GM23338 (cell line): ENCODE data around the gene HOXA9. TPM values are rescaled to one million over a fixed set of nuclear protein-coding genes. Genes with fewer than 3 reads are reported as not detected.

Source experiments
- ATAC-seq: fragments of 200-7000 bp; cut with Tn5 transposase; 3 replicates; pipeline ENCODE4 v1.9.1; 2020
- DNase-seq: peaks from one replicate; pipeline ENCODE4 v3.0.0-alpha.2; 2015; ENCODE audit warnings: low spot score
- H2AFZ ChIP-seq: fragments of 200-600 bp; sonication (generic); 2 replicates; pipeline ENCODE4 v1.8.0; 2016; ENCODE audit warnings: antibody characterized with exemption, mild to moderate bottlenecking, moderate library complexity
- H3F3A ChIP-seq: fragments of 200-600 bp; sonication (generic); replicated peaks from 2 replicates; pipeline ENCODE4 v1.8.0; 2017; ENCODE audit warnings: antibody characterized with exemption, mixed run types, low read depth
- H3K27ac ChIP-seq: fragments of 200-600 bp; sonication (generic); 2 replicates; pipeline ENCODE4 v1.6.1; 2016; ENCODE audit warnings: low read depth
- H3K27me3 ChIP-seq: fragments of 200-600 bp; sonication (generic); 2 replicates; pipeline ENCODE4 v1.8.0; 2016; ENCODE audit warnings: mild to moderate bottlenecking, mixed run types, moderate library complexity; ENCODE audit not compliant: insufficient read depth
- H3K36me3 ChIP-seq: fragments of 200-600 bp; sonication (generic); 2 replicates; pipeline ENCODE4 v1.8.0; 2016; ENCODE audit warnings: mild to moderate bottlenecking; ENCODE audit not compliant: insufficient read depth
- H3K4me1 ChIP-seq: fragments of 200-600 bp; sonication (generic); 2 replicates; pipeline ENCODE4 v1.8.0; 2016; ENCODE audit warnings: mild to moderate bottlenecking, moderate library complexity; ENCODE audit not compliant: insufficient read depth
- H3K4me2 ChIP-seq: fragments of 200-600 bp; sonication (generic); 2 replicates; pipeline ENCODE4 v1.7.1; 2017; ENCODE audit warnings: mixed run types
- H3K4me3 ChIP-seq: fragments of 200-600 bp; sonication (generic); 2 replicates; pipeline ENCODE4 v1.6.1; 2016; ENCODE audit warnings: mixed run types
- H3K79me2 ChIP-seq: fragments of 200-600 bp; sonication (generic); replicated peaks from 2 replicates; pipeline ENCODE4 v1.8.0; 2017; ENCODE audit warnings: mild to moderate bottlenecking; ENCODE audit not compliant: insufficient read depth
- H3K9me2 ChIP-seq: fragments of 200-600 bp; sonication (generic); 2 replicates; pipeline ENCODE4 v1.8.0; 2017; ENCODE audit not compliant: insufficient read depth
- H4K20me1 ChIP-seq: fragments of 200-600 bp; sonication (generic); replicated peaks from 2 replicates; pipeline ENCODE4 v1.8.0; 2017; ENCODE audit warnings: mild to moderate bottlenecking; ENCODE audit not compliant: insufficient read depth
- H3K27ac Mint-ChIP-seq: 2 replicates; pipeline ENCODE4 v1.8.0; 2020; ENCODE audit warnings: inconsistent platforms, mild to moderate bottlenecking, moderate library complexity, mixed read lengths
- H3K27me3 Mint-ChIP-seq: 3 replicates; pipeline ENCODE4 v1.8.0; 2022; ENCODE audit warnings: low read depth, mild to moderate bottlenecking, moderate library complexity, mixed read lengths, inconsistent platforms; ENCODE audit not compliant: insufficient read depth, poor library complexity
- H3K36me3 Mint-ChIP-seq: 3 replicates; pipeline ENCODE4 v1.8.0; 2021; ENCODE audit warnings: low read depth, mild to moderate bottlenecking, inconsistent platforms, moderate library complexity, mixed read lengths
- H3K4me1 Mint-ChIP-seq: 3 replicates; pipeline ENCODE4 v1.8.0; 2020; ENCODE audit warnings: mild to moderate bottlenecking, inconsistent platforms, mixed read lengths
- H3K4me3 Mint-ChIP-seq: 3 replicates; pipeline ENCODE4 v1.8.0; 2021; ENCODE audit warnings: moderate library complexity, mild to moderate bottlenecking, inconsistent platforms, mixed read lengths
- H3K9me3 Mint-ChIP-seq: 3 replicates; pipeline ENCODE4 v1.8.0; 2020; ENCODE audit warnings: moderate library complexity, mild to moderate bottlenecking, inconsistent platforms, mixed read lengths
- CREB1 ChIP-seq: fragments of 250-450 bp; sonication (Bioruptor Pico); IDR thresholded peaks from 2 replicates; pipeline ENCODE4 v1.5.0; 2020; ENCODE audit warnings: low read depth, mild to moderate bottlenecking, moderate library complexity
- EZH2 ChIP-seq: fragments of 200-600 bp; sonication (generic); IDR thresholded peaks from one replicate; pipeline ENCODE4 v1.8.0; 2017; ENCODE audit warnings: antibody characterized with exemption, mild to moderate bottlenecking, low read depth; ENCODE audit not compliant: unreplicated experiment
- EZH2phosphoT487 ChIP-seq: fragments of 200-600 bp; sonication (generic); IDR thresholded peaks from one replicate; pipeline ENCODE4 v1.8.1; 2018; ENCODE audit warnings: antibody characterized with exemption; ENCODE audit not compliant: unreplicated experiment
- JUNB ChIP-seq: IDR thresholded peaks from one replicate; pipeline ENCODE4 v1.6.1; 2016; ENCODE audit warnings: antibody characterized with exemption; ENCODE audit not compliant: unreplicated experiment
- NANOG ChIP-seq: IDR thresholded peaks from 2 replicates; pipeline ENCODE4 v1.6.1; 2016; ENCODE audit warnings: antibody characterized with exemption, borderline replicate concordance
- STAT1 ChIP-seq: IDR thresholded peaks from one replicate; pipeline ENCODE4 v1.6.1; 2016; ENCODE audit warnings: antibody characterized with exemption; ENCODE audit not compliant: unreplicated experiment
- ZNF114 ChIP-seq: fragments of 250-450 bp; sonication (Bioruptor Pico); IDR thresholded peaks from 2 replicates; pipeline ENCODE4 v1.5.0; 2020; ENCODE audit warnings: mild to moderate bottlenecking, moderate library complexity
- polyA plus RNA-seq: library from polyadenylated mRNA; unstranded; fragments of >200 nt; fragmentation: Nextera tagmentation; extraction: Ambion mirVana; gene quantifications from 2 replicates; pipeline ENCODE4 v1.2.1, GENCODE V29; 2016
- total RNA-seq: library from RNA; depleted of rRNA; stranded (reverse); fragments of >200 nt; shearing (Covaris generic); gene quantifications from 2 replicates; pipeline ENCODE4 v1.2.3, GENCODE V29; 2014
- TF ChIP-seq, protein P1 (sequence below): IDR thresholded peaks from 2 replicates; pipeline ENCODE4 v1.6.1; 2016; ENCODE audit warnings: antibody characterized with exemption
- TF ChIP-seq, protein P2 (sequence below), 2 experiments: fragments of 200-600 bp in 1 of 2; sonication (generic) in 1 of 2; conservative IDR thresholded peaks; 2 replicates each; pipeline versions ENCODE4 v1.5.1 to v1.6.1; 2016 to 2017; ENCODE audit warnings: antibody characterized with exemption in 2 of 2, low read depth in 2 of 2, mild to moderate bottlenecking in 2 of 2, moderate library complexity in 1 of 2
- TF ChIP-seq, protein P3 (sequence below): IDR thresholded peaks from one replicate; pipeline ENCODE4 v1.6.1; 2018; ENCODE audit warnings: antibody characterized with exemption; ENCODE audit not compliant: unreplicated experiment

HOXA9 gene
- total and polyA plus RNA-seq, 2 experiments from 2014 or later: not detected

DNA sequence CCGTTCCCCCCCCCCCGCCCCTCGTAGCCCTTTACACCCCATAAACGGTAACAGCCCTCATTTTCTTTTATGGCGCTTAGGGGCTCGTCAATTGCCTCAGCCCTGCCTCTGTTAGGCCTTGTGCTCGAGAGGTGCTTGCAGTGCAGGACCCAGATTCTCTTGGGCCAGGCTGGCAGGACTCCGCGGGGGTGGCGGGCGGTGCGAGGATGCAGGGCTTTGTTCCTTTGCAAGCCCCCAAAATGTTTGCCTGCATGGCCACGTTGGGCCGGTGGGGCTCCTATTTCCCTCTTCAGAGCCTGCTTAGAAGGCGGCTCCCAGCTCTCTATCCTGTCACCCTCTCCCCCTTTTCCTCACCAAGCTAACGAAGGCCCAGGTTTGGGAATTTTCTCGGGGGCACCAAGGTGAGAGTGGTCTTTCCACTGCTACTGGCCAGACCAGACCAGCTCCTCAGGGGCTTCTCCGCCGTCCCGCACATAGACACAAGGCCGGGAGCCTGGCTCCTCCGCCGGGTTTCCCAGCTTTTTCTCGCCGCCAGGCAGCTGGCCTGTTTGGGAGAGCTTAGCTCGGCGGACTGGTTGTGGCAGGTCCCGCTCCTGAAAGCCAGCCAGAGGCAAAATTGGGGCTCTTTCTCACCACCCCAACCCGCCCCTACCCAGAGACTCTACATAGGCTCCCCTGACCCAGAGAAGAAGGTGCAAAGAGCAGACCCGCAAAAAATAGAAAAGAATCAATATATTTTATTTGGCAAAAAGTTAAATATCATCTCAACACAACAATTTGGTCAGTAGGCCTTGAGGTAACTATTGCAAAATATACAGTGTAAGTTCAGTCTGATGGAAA is 3.4 kb downstream of the HOXA9 start (continued):
- TF ChIP-seq, protein P1, sequence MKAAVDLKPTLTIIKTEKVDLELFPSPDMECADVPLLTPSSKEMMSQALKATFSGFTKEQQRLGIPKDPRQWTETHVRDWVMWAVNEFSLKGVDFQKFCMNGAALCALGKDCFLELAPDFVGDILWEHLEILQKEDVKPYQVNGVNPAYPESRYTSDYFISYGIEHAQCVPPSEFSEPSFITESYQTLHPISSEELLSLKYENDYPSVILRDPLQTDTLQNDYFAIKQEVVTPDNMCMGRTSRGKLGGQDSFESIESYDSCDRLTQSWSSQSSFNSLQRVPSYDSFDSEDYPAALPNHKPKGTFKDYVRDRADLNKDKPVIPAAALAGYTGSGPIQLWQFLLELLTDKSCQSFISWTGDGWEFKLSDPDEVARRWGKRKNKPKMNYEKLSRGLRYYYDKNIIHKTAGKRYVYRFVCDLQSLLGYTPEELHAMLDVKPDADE: no peak
- TF ChIP-seq CREB1 (no peak), EZH2phosphoT487 (peak; percentile 73), ZNF114 (no peak), NANOG (no peak), EZH2 (peak; percentile 93), STAT1 (no peak)

DNA sequence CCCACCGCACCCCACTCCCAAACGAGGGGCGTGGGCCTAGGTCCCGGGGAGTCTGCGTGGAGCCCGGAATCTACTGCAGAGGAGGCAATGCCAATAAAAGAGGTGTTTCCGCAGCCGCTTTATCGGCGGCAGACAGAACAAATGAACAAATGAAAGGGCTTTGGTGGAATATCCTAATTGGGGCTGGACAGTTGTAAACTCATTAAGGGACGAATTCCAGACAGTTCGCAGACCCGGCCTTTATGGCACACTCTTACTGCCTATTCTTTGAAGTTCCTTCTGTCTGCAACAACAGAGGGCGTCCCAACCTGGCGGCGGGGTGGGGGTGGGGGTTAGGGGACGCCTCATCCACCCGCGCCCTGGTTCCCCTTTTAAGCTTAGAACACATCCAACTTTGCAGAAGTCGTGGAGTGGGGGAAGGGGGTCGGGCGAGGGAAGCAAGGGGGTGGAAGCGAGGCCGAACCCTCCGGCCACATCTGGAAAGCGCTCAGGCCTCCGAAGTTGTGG is 4.1 kb downstream of the HOXA9 start:
- Mint-ChIP-seq H3K4me3 (peak overlapping the region; percentile 53; the same call in 2 of the 3 replicates), H3K4me1 (peaks cover 12% of the 10 kb centered on the region), H3K36me3 (no peaks in the 10 kb centered on the region; the same call in 2 of the 3 replicates), H3K27me3 (peaks cover 99% of the 10 kb centered on the region), H3K27ac (no peak overlapping the region), H3K9me3 (peaks cover 11% of the 10 kb centered on the region; the same call in 2 of the 3 replicates)
- Histone ChIP-seq H3K27ac (no peak overlapping the region), H3F3A (peaks cover 21% of the 10 kb centered on the region), H3K4me2 (peak overlapping the region; percentile 82; the same call in 1 of the 2 replicates), H3K36me3 (no peaks in the 10 kb centered on the region; the same call in 1 of the 2 replicates), H4K20me1 (peaks cover 47% of the 10 kb centered on the region), H3K4me3 (peak overlapping the region; percentile 64; the same call in 1 of the 2 replicates), H3K79me2 (no peaks in the 10 kb centered on the region), H3K27me3 (peaks cover 100% of the 10 kb centered on the region), H3K4me1 (no peaks in the 10 kb centered on the region; the same call in 1 of the 2 replicates), H3K9me2 (no peaks in the 10 kb centered on the region), H2AFZ (no peak overlapping the region)
- TF ChIP-seq EZH2 (peak; percentile 92), STAT1 (no peak), EZH2phosphoT487 (peak; percentile 69)
- ATAC-seq: no peak
- no peak for DNase-seq

DNA sequence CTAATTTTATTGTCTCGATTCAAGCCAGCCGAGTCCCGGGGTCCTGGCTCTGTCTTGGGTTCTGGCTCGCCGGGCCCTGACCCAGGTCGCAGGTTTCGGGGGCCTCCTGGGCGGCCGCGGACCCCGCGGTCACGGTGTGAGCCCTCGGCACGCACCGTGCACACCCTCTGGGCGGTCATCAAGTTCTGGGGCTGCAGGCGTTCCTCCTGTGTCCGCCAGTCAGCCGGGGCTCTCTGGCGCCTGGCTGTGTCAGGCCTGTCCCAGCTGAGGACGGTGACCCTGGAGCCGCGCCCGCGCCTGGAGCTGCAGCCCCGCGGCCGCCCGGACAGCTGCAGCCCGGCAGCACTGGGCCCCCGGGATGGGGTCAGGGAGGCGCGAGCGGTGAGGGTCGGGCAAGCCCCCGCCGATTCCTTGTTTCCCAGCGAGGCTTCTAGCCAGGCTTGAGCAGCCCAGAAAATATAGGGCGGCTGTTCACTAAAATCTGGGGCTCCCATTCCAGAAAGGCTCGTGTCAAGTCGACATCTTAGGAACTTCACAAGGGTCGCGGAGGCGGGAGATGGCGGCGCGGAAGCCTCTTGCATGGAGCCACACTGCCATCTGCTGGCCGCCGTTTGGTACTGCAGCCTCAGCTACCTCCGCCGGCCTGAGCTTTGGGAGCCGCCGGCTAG is 4.7 kb downstream of the HOXA9 start:
- Mint-ChIP-seq H3K36me3 (no peaks in the 10 kb centered on the region; the same call in 2 of the 3 replicates), H3K4me1 (peaks cover 11% of the 10 kb centered on the region), H3K9me3 (peaks cover 8% of the 10 kb centered on the region; the same call in 2 of the 3 replicates), H3K4me3 (peak overlapping the region; percentile 53; the same call in 2 of the 3 replicates), H3K27me3 (peaks cover 99% of the 10 kb centered on the region), H3K27ac (no peak overlapping the region)
- Histone ChIP-seq H3K4me1 (peaks cover under 1% of the 10 kb centered on the region; the same call in 1 of the 2 replicates), H3K36me3 (no peaks in the 10 kb centered on the region; the same call in 1 of the 2 replicates), H3K4me3 (peak overlapping the region; percentile 64), H3K79me2 (no peaks in the 10 kb centered on the region), H3K27me3 (peaks cover 100% of the 10 kb centered on the region), H3K27ac (no peak overlapping the region), H3K4me2 (peak overlapping the region; percentile 82), H3K9me2 (no peaks in the 10 kb centered on the region), H4K20me1 (peaks cover 45% of the 10 kb centered on the region), H3F3A (peaks cover 19% of the 10 kb centered on the region), H2AFZ (peak overlapping the region; percentile 91)
- ATAC-seq: peak; percentile 28
- TF ChIP-seq JUNB (no peak), EZH2phosphoT487 (peak; percentile 85)
- TF ChIP-seq, protein P2, sequence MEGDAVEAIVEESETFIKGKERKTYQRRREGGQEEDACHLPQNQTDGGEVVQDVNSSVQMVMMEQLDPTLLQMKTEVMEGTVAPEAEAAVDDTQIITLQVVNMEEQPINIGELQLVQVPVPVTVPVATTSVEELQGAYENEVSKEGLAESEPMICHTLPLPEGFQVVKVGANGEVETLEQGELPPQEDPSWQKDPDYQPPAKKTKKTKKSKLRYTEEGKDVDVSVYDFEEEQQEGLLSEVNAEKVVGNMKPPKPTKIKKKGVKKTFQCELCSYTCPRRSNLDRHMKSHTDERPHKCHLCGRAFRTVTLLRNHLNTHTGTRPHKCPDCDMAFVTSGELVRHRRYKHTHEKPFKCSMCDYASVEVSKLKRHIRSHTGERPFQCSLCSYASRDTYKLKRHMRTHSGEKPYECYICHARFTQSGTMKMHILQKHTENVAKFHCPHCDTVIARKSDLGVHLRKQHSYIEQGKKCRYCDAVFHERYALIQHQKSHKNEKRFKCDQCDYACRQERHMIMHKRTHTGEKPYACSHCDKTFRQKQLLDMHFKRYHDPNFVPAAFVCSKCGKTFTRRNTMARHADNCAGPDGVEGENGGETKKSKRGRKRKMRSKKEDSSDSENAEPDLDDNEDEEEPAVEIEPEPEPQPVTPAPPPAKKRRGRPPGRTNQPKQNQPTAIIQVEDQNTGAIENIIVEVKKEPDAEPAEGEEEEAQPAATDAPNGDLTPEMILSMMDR (conservative IDR thresholded peaks at IDR 0.05; ENCODE audit: low read depth in 2 of 2): peak; percentile 90
- TF ChIP-seq, protein P3, sequence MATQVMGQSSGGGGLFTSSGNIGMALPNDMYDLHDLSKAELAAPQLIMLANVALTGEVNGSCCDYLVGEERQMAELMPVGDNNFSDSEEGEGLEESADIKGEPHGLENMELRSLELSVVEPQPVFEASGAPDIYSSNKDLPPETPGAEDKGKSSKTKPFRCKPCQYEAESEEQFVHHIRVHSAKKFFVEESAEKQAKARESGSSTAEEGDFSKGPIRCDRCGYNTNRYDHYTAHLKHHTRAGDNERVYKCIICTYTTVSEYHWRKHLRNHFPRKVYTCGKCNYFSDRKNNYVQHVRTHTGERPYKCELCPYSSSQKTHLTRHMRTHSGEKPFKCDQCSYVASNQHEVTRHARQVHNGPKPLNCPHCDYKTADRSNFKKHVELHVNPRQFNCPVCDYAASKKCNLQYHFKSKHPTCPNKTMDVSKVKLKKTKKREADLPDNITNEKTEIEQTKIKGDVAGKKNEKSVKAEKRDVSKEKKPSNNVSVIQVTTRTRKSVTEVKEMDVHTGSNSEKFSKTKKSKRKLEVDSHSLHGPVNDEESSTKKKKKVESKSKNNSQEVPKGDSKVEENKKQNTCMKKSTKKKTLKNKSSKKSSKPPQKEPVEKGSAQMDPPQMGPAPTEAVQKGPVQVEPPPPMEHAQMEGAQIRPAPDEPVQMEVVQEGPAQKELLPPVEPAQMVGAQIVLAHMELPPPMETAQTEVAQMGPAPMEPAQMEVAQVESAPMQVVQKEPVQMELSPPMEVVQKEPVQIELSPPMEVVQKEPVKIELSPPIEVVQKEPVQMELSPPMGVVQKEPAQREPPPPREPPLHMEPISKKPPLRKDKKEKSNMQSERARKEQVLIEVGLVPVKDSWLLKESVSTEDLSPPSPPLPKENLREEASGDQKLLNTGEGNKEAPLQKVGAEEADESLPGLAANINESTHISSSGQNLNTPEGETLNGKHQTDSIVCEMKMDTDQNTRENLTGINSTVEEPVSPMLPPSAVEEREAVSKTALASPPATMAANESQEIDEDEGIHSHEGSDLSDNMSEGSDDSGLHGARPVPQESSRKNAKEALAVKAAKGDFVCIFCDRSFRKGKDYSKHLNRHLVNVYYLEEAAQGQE: no peak
- DNase-seq: peak; percentile 91
